ENCODE data around the gene GOSR1. TPM values are rescaled to one million over a fixed set of nuclear protein-coding genes. Genes with fewer than 3 reads are reported as not detected.
"Not testable (repeated sequence)": the region's sequence is repeated elsewhere in the genome, so short reads cannot be mapped to it uniquely, and the experiment has no call there.

The GOSR1 gene
- total and polyA plus RNA-seq, 2 experiments from 2014 or later: 24.6 to 30.0 TPM

DNA sequence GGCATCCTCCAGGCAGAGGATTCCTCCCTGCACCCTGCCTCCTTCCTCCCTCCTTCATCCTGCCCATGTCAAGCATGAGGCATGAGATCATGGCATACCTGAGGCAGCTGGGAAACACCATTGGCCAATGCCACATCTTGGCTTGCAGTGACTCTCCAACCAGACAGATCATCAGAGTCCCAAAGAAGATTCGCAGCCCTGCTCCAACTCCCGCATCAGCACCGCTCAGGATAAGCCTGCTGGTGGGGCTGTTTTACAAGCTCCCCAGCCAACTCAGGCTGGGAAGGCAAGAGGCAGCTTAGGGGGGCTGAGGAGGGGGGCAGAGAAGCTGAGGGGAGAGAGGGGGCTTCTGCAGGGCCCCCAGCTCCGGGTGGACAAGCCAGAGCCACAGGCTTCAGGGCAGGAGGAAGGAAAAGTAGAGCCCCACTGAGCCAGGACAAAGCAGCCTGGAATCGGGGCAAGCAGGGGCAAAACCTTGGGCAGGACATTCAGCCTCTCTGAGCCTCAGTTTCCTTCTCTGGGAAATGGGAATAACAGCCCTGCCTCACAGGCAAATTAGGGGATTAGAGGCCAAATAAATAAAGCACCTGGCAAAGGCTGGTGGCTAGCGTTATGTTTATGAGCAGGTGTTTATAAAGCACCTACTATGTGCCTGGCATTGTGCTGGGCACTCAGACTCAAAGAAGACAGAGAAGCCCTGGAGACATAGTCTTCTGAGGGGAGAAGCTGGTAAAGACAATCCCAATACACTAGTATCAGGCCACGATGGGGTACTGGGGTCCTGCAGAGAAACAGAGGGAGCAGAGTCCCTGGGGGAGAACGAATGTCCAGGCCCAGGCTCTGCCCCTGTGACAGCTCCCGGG is 88.1 kb downstream of the GOSR1 start:
- Histone ChIP-seq H3K27me3 (no peaks in the 10 kb centered on the region), H3K36me3 (no peaks in the 10 kb centered on the region), H3K4me1 (ENCODE audit: low read depth) (peaks cover 6% of the 10 kb centered on the region), H3K9me3 (ENCODE audit: low read depth) (no peaks in the 10 kb centered on the region), H3K4me3 (no peak overlapping the region), H3K27ac (no peak overlapping the region)
- DNase-seq (ENCODE audit: low read depth in 1 of 2, low spot score in 1 of 2): no peak
- TF ChIP-seq, protein P1, sequence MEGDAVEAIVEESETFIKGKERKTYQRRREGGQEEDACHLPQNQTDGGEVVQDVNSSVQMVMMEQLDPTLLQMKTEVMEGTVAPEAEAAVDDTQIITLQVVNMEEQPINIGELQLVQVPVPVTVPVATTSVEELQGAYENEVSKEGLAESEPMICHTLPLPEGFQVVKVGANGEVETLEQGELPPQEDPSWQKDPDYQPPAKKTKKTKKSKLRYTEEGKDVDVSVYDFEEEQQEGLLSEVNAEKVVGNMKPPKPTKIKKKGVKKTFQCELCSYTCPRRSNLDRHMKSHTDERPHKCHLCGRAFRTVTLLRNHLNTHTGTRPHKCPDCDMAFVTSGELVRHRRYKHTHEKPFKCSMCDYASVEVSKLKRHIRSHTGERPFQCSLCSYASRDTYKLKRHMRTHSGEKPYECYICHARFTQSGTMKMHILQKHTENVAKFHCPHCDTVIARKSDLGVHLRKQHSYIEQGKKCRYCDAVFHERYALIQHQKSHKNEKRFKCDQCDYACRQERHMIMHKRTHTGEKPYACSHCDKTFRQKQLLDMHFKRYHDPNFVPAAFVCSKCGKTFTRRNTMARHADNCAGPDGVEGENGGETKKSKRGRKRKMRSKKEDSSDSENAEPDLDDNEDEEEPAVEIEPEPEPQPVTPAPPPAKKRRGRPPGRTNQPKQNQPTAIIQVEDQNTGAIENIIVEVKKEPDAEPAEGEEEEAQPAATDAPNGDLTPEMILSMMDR (IDR thresholded peaks at IDR 0.05; ENCODE audit: low read depth, low read length): no peak

DNA sequence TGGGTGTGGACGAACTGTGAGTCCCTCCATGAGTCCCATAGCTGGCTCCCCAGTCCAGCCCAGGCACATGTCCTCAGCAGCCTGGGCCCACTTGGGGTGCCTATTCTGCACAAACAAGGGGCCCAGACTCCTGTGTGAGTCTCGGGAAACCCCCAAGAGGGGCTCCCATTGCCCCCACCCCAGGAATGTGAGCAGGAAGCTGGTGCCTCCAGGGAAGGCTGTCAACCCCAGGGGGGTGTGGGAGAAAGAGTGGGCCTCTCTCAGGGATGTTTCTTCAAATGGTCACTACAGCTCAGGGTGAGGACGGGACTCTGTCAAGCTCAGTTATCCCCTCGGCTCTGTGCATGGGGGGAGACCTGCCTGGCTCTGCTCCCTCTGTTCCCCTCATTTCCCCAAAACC is 88.9 kb downstream of the GOSR1 start:
- H3K27ac ChIP-seq; H3K27me3 ChIP-seq; H3K36me3 ChIP-seq; H3K4me1 ChIP-seq (ENCODE audit: low read depth); H3K9me3 ChIP-seq (ENCODE audit: low read depth); H3K4me3 ChIP-seq: not testable (repeated sequence)
- peak in 1 of 2 donors; percentile 62 for DNase-seq (ENCODE audit: low read depth in 1 of 2, low spot score in 1 of 2)

DNA sequence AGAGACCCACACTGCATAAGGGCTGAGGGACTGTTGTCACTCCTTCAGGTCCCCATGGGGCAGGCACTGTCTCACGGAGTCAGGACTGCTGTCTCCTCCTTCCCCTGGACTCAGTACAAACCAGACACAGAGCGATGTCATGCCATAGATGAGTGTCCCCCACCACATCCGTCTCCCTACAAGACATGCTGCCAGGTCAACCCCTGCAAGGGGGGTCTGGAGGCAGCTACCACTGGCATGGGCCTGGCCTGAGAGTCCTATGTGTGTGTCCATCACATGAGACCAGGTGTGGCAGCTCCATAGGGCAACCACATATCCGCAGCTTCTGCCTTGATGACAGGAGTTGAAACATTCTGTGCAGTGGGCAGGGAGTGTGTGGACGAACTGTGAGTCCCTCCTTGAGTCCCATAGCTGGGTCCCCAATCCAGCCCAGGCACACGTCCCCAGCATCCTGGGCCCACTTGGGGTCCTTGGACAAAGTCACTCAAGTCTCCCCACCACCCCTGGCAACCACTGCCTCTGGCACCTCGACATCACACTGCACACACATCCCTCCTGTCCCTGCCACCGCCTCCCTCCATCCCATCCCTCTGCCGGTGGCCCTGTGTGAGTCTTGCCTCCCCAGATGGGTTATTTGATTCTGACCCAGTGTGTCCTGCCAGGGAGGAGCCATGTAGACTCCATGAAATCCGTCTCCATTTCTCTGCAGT is 89.5 kb downstream of the GOSR1 start:
- not testable (repeated sequence) for H3K4me3 ChIP-seq; H3K36me3 ChIP-seq; H3K4me1 ChIP-seq (ENCODE audit: low read depth); DNase-seq (ENCODE audit: low read depth in 1 of 2, low spot score in 1 of 2); H3K27ac ChIP-seq; H3K27me3 ChIP-seq; H3K9me3 ChIP-seq (ENCODE audit: low read depth)

DNA sequence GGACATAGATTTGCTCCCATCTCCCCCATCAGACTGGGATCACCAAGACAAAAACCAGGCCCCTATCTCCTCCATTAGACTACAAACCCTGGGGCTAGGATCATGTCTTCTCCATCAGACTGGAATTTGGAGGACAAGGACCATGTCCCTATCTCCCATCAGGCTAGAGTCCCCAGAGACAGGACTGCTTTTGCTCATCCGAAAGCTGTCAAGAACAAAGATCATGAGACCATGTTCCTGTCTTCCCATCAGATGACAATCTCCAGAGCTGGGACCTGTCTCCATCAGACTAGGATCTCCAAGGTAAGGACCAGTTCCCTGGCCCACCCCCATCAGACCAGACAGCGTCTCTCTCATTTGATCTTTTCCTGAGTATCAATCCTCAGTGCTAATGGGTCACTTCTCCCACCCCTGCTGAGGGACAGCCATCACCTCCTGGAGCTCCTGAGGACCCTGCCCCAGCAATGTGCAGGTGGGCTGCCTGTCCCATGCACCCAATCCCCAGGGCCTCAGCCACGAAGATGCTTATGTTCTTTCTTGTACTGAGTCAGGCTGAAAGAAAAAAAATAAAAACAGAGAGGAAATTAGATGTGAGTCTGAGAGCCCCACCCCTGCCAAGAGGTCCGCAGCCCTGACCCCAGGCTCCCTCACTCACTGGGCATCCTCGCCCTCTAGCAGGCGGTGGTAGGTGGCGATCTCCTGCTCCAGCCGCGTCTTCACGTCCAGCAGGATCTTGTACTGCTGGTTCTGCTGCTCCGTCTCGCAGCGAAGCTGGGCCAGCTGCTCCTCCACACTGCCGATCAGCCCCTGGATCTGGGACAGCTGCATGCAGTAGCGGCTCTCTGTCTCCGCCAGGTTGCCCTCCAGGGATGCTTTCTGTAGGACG is 90.3 kb downstream of the GOSR1 start:
- Histone ChIP-seq H3K27ac (no peak overlapping the region), H3K27me3 (no peaks in the 10 kb centered on the region), H3K4me3 (no peak overlapping the region), H3K4me1 (ENCODE audit: low read depth) (peaks cover 6% of the 10 kb centered on the region), H3K36me3 (no peaks in the 10 kb centered on the region), H3K9me3 (ENCODE audit: low read depth) (no peaks in the 10 kb centered on the region)
- DNase-seq (ENCODE audit: low read depth in 1 of 2, low spot score in 1 of 2): no peak
- TF ChIP-seq, protein P1 (IDR thresholded peaks at IDR 0.05; ENCODE audit: low read depth, low read length): no peak

DNA sequence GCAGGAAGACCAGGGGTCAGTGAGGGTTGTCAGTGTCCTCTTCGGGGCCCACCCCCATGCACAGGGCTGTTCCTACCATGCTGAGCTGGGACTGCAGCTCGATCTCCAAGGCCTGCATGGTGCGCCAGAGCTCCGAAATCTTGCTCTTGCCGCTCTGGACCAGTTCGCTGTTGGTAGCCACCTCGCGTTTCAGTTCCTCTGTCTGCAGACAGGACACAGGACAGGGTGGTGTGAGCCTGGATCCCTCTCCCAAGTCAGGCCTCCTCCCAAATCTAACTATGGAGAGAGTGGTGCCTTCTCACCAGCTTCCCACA is 90.9 kb downstream of the GOSR1 start:
- Histone ChIP-seq H3K9me3 (ENCODE audit: low read depth) (no peaks in the 10 kb centered on the region), H3K36me3 (no peaks in the 10 kb centered on the region), H3K4me1 (ENCODE audit: low read depth) (peaks cover 6% of the 10 kb centered on the region), H3K4me3 (no peak overlapping the region), H3K27ac (no peak overlapping the region), H3K27me3 (no peaks in the 10 kb centered on the region)
- no peak for DNase-seq (ENCODE audit: low read depth in 1 of 2, low spot score in 1 of 2)
- TF ChIP-seq, protein P1 (IDR thresholded peaks at IDR 0.05; ENCODE audit: low read depth, low read length): no peak

DNA sequence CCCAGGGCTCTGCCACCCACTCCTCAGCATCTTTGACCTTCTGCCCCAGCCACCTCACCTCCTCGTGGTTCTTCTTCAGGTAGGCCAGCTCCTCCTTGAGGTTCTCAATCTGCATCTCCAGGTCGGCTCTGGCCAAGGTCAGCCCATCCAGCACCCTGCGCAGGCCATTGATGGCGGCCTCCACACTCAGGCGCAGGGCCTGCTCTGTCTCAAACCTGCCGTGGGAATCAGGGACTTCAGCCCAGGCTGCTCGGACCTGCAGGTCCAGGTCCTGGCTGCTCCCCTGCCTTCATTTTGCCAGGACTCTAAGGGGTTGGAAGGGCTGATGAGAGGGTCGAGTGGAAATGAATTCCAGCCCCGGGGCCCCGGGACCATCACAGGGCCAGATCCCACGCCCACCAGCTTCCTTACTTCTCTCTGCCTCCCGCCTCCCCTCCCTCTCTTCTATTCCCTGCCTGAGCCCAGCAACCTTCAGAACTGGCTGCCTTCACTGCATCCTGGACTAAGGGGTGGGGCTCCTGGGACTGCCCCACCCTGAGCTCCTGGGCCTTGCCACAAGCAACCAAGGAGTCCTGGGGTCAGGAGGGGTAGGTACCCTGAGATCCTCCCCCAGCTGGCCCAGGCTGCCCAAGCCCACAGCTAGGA is 92.4 kb downstream of the GOSR1 start:
- H3K4me3 ChIP-seq; H3K4me1 ChIP-seq (ENCODE audit: low read depth); H3K9me3 ChIP-seq (ENCODE audit: low read depth); H3K36me3 ChIP-seq; H3K27me3 ChIP-seq; H3K27ac ChIP-seq; DNase-seq (ENCODE audit: low read depth in 1 of 2, low spot score in 1 of 2): not testable (repeated sequence)

Data from cardiac muscle cell (in vitro differentiated cells and primary cell).